SK-N-SH treated with all-trans-retinoic acid at 6 μM for 48 hours (cell line): ENCODE measurements around the gene HEMK1.

Source experiments
- ARNTL ChIP-seq: fragments of 450-650 bp; formaldehyde crosslinking; IDR thresholded peaks from 2 replicates; pipeline ENCODE4 v1.5.0; 2020; ENCODE audit warnings: low read depth, mild to moderate bottlenecking, moderate library complexity, borderline replicate concordance
- BACH2 ChIP-seq: fragments of 250-450 bp; sonication (Bioruptor Pico); IDR thresholded peaks from 2 replicates; pipeline ENCODE4 v1.9.0; 2021; ENCODE audit warnings: mild to moderate bottlenecking, borderline replicate concordance
- CSDC2 ChIP-seq: fragments of 250-450 bp; sonication (Bioruptor Pico); IDR thresholded peaks from 2 replicates; pipeline ENCODE4 v1.5.0; 2020; ENCODE audit warnings: mild to moderate bottlenecking, moderate library complexity
- ESRRG ChIP-seq: fragments of 250-450 bp; sonication (Bioruptor Pico); IDR thresholded peaks from 2 replicates; pipeline ENCODE4 v1.6.1; 2021; ENCODE audit warnings: mild to moderate bottlenecking
- GLIS3 ChIP-seq: fragments of 250-450 bp; sonication (Bioruptor Pico); IDR thresholded peaks from 2 replicates; pipeline ENCODE4 v1.5.0; 2020; ENCODE audit warnings: mild to moderate bottlenecking, moderate library complexity
- PATZ1 ChIP-seq: fragments of 250-450 bp; sonication (Bioruptor Pico); IDR thresholded peaks from 2 replicates; pipeline ENCODE4 v1.8.0; 2020; ENCODE audit warnings: mild to moderate bottlenecking, moderate library complexity, borderline replicate concordance
- RARB ChIP-seq: fragments of 250-450 bp; sonication (Bioruptor Pico); IDR thresholded peaks from 2 replicates; pipeline ENCODE4 v1.8.0; 2021; ENCODE audit warnings: mild to moderate bottlenecking, moderate library complexity
- SNAI2 ChIP-seq: fragments of 250-450 bp; sonication (Bioruptor Pico); IDR thresholded peaks from 2 replicates; pipeline ENCODE4 v1.5.0; 2020; ENCODE audit warnings: mild to moderate bottlenecking, moderate library complexity
- TCF4 ChIP-seq: fragments of 250-450 bp; sonication (Bioruptor Pico); IDR thresholded peaks from 2 replicates; pipeline ENCODE4 v1.8.0; 2021; ENCODE audit warnings: mild to moderate bottlenecking, moderate library complexity, borderline replicate concordance
- TOX ChIP-seq: fragments of 250-450 bp; sonication (Bioruptor Pico); IDR thresholded peaks from 2 replicates; pipeline ENCODE4 v1.8.0; 2021; ENCODE audit warnings: mild to moderate bottlenecking, moderate library complexity, borderline replicate concordance
- TSHZ2 ChIP-seq: fragments of 250-450 bp; sonication (Bioruptor Pico); IDR thresholded peaks from 2 replicates; pipeline ENCODE4 v1.5.0; 2020; ENCODE audit warnings: mild to moderate bottlenecking, moderate library complexity
- ZNF8 ChIP-seq: fragments of 450-650 bp; formaldehyde crosslinking; IDR thresholded peaks from 2 replicates; pipeline ENCODE4 v1.5.0; 2020; ENCODE audit warnings: mild to moderate bottlenecking, moderate library complexity
- TF ChIP-seq, protein P1 (sequence below): fragments of 250-450 bp; sonication (Bioruptor Pico); IDR thresholded peaks from 2 replicates; pipeline ENCODE4 v1.5.1; 2020; ENCODE audit warnings: low read depth, mild to moderate bottlenecking, moderate library complexity
- TF ChIP-seq, protein P2 (sequence below): fragments of 250-450 bp; sonication (Bioruptor Pico); IDR thresholded peaks from 2 replicates; pipeline ENCODE4 v1.8.0; 2021; ENCODE audit warnings: low read depth, mild to moderate bottlenecking, moderate library complexity, borderline replicate concordance

- TF ChIP-seq, protein P1, sequence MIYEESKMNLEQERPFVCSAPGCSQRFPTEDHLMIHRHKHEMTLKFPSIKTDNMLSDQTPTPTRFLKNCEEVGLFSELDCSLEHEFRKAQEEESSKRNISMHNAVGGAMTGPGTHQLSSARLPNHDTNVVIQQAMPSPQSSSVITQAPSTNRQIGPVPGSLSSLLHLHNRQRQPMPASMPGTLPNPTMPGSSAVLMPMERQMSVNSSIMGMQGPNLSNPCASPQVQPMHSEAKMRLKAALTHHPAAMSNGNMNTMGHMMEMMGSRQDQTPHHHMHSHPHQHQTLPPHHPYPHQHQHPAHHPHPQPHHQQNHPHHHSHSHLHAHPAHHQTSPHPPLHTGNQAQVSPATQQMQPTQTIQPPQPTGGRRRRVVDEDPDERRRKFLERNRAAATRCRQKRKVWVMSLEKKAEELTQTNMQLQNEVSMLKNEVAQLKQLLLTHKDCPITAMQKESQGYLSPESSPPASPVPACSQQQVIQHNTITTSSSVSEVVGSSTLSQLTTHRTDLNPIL (CRISPR knock-in tag), result no peak
- TF ChIP-seq GLIS3 (CRISPR knock-in tag), result no peak
- no peak for TF ChIP-seq ESRRG
- TF ChIP-seq, protein P2, sequence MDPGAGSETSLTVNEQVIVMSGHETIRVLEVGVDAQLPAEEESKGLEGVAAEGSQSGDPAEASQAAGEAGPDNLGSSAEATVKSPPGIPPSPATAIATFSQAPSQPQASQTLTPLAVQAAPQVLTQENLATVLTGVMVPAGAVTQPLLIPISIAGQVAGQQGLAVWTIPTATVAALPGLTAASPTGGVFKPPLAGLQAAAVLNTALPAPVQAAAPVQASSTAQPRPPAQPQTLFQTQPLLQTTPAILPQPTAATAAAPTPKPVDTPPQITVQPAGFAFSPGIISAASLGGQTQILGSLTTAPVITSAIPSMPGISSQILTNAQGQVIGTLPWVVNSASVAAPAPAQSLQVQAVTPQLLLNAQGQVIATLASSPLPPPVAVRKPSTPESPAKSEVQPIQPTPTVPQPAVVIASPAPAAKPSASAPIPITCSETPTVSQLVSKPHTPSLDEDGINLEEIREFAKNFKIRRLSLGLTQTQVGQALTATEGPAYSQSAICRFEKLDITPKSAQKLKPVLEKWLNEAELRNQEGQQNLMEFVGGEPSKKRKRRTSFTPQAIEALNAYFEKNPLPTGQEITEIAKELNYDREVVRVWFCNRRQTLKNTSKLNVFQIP (CRISPR knock-in tag), result no peak
- no peak for TF ChIP-seq CSDC2
- no peak for TF ChIP-seq BACH2 (CRISPR knock-in tag)
- TF ChIP-seq PATZ1, result no peak
- no peak for TF ChIP-seq TSHZ2 (CRISPR knock-in tag)
- TF ChIP-seq RARB, result no peak
- no peak for TF ChIP-seq SNAI2 (CRISPR knock-in tag)
- TF ChIP-seq ARNTL (CRISPR knock-in tag), result no peak
- no peak for TF ChIP-seq TOX (CRISPR knock-in tag)
- TF ChIP-seq TCF4 (CRISPR knock-in tag), result no peak
- no peak for TF ChIP-seq ZNF8 (CRISPR knock-in tag)
Measured at GRCh38 chr3:50604110-50604621, 34.8 kb downstream of the HEMK1 start.
